GM21528 (cell line): ENCODE data around the gene FOXQ1.
"Not testable (repeated sequence)": the region's sequence is repeated elsewhere in the genome, so short reads cannot be mapped to it uniquely, and the experiment has no call there.

ENCODE experiments used
- ATAC-seq: cut with Tn5 transposase; IDR thresholded peaks from one replicate; pipeline ENCODE4 v1.9.1; 2021; ENCODE audit warnings: mild to moderate bottlenecking, moderate library complexity; ENCODE audit not compliant: unreplicated experiment, low FRiP score

FOXQ1 gene

GRCh38 chr6:1318036-1318435, 6.1 kb downstream of the FOXQ1 start:
- no peak for ATAC-seq

- ATAC-seq, result not testable (repeated sequence)
Measured at GRCh38 chr6:1318584-1318983, 6.7 kb downstream of the FOXQ1 start.

- no peak for ATAC-seq
Measured at GRCh38 chr6:1321738-1322137, 9.8 kb downstream of the FOXQ1 start.

GRCh38 chr6:1322156-1322555, 10.3 kb downstream of the FOXQ1 start:
- ATAC-seq, result no peak

GRCh38 chr6:1322696-1323219, 10.9 kb downstream of the FOXQ1 start:
- ATAC-seq, result no peak

GRCh38 chr6:1324936-1325335, 13.0 kb downstream of the FOXQ1 start:
- ATAC-seq, result no peak

- ATAC-seq, result no peak
Measured at GRCh38 chr6:1325461-1326309, 13.8 kb downstream of the FOXQ1 start.

GRCh38 chr6:1326535-1327121, 14.7 kb downstream of the FOXQ1 start:
- no peak for ATAC-seq

- ATAC-seq, result no peak
Measured at GRCh38 chr6:1327630-1328029, 15.7 kb downstream of the FOXQ1 start.

GRCh38 chr6:1328129-1328800, 16.4 kb downstream of the FOXQ1 start:
- ATAC-seq, result no peak

GRCh38 chr6:1329708-1330107, 17.8 kb downstream of the FOXQ1 start:
- ATAC-seq, result no peak

- ATAC-seq, result no peak
Measured at GRCh38 chr6:1334684-1335083, 22.8 kb downstream of the FOXQ1 start.

- no peak for ATAC-seq
Measured at GRCh38 chr6:1335367-1336037, 23.6 kb downstream of the FOXQ1 start.

- no peak for ATAC-seq
Measured at GRCh38 chr6:1336246-1336843, 24.4 kb downstream of the FOXQ1 start.

GRCh38 chr6:1337791-1338190, 25.9 kb downstream of the FOXQ1 start:
- no peak for ATAC-seq

GRCh38 chr6:1346101-1346500, 34.2 kb downstream of the FOXQ1 start:
- ATAC-seq, result no peak

- ATAC-seq, result no peak
Measured at GRCh38 chr6:1346558-1347091, 34.7 kb downstream of the FOXQ1 start.

- ATAC-seq, result no peak
Measured at GRCh38 chr6:1347161-1347560, 35.3 kb downstream of the FOXQ1 start.

GRCh38 chr6:1348675-1349074, 36.8 kb downstream of the FOXQ1 start:
- no peak for ATAC-seq

- no peak for ATAC-seq
Measured at GRCh38 chr6:1349655-1350054, 37.8 kb downstream of the FOXQ1 start.
